Kidney epithelial cell (primary cell): ENCODE data around the gene CDYL. TPM values are rescaled to one million over a fixed set of nuclear protein-coding genes. Genes with fewer than 3 reads are reported as not detected.
A peak's percentile ranks its signal among the peaks of the same experiment; 100 is the strongest.

ENCODE experiments used
- DNase-seq: peaks from one replicate; pipeline ENCODE4 v3.0.0-alpha.2; 2010; ENCODE audit warnings: low read depth
- H3K27me3 ChIP-seq: 2 replicates; pipeline ENCODE4 v1.6.0; 2011; ENCODE audit warnings: low read length; ENCODE audit not compliant: control insufficient read depth, insufficient read depth
- H3K36me3 ChIP-seq: 2 replicates; pipeline ENCODE4 v1.5.1; 2011; ENCODE audit warnings: low read length; ENCODE audit not compliant: control insufficient read depth, insufficient read depth
- H3K4me3 ChIP-seq: 2 replicates; pipeline ENCODE4 v1.5.1; 2011; ENCODE audit warnings: low read depth, mild to moderate bottlenecking, control low read depth, low read length
- total RNA-seq: library from RNA; depleted of rRNA; stranded (reverse); fragments of >200 nt; gene quantifications from 2 replicates; pipeline ENCODE4 v1.2.3, GENCODE V29; 2015
- TF ChIP-seq, protein P1 (sequence below): IDR thresholded peaks from 2 replicates; pipeline ENCODE4 v1.5.1; 2011; ENCODE audit warnings: mild to moderate bottlenecking, moderate library complexity, low read length, control low read depth, inconsistent platforms; ENCODE audit not compliant: insufficient read depth, poor library complexity, severe bottlenecking

The CDYL gene
- total RNA-seq, 1 donor from 2014 or later = 46.7 TPM

- H3K36me3 ChIP-seq = no peaks in the 10 kb centered on the region
- H3K27me3 ChIP-seq = no peaks in the 10 kb centered on the region
- H3K4me3 ChIP-seq = no peak overlapping the region
- TF ChIP-seq, protein P1, sequence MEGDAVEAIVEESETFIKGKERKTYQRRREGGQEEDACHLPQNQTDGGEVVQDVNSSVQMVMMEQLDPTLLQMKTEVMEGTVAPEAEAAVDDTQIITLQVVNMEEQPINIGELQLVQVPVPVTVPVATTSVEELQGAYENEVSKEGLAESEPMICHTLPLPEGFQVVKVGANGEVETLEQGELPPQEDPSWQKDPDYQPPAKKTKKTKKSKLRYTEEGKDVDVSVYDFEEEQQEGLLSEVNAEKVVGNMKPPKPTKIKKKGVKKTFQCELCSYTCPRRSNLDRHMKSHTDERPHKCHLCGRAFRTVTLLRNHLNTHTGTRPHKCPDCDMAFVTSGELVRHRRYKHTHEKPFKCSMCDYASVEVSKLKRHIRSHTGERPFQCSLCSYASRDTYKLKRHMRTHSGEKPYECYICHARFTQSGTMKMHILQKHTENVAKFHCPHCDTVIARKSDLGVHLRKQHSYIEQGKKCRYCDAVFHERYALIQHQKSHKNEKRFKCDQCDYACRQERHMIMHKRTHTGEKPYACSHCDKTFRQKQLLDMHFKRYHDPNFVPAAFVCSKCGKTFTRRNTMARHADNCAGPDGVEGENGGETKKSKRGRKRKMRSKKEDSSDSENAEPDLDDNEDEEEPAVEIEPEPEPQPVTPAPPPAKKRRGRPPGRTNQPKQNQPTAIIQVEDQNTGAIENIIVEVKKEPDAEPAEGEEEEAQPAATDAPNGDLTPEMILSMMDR = no peak
- no peak for DNase-seq
Measured at GRCh38 chr6:4935975-4936680, 159.9 kb downstream of the CDYL start.

DNA sequence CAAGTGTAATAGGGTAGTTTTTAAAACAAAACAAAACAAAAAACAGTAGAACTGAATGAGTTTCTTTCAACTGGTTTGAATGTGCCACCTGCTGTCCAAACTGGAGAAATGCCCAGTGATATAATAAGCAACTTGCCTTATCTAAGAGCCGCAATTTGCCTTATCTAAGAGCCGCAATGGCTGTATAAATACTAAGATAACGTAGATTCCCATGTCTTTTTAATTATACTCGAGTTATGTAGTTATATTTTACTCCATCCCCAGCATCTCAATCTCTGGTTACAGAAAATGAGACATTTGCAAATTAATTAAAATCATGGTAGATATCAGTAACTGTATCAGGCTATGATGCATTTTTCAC is 160.5 kb downstream of the CDYL start:
- TF ChIP-seq, protein P1 = peak; percentile 56
- H3K27me3 ChIP-seq = no peaks in the 10 kb centered on the region
- DNase-seq = no peak
- no peak overlapping the region for H3K4me3 ChIP-seq
- no peaks in the 10 kb centered on the region for H3K36me3 ChIP-seq

DNA sequence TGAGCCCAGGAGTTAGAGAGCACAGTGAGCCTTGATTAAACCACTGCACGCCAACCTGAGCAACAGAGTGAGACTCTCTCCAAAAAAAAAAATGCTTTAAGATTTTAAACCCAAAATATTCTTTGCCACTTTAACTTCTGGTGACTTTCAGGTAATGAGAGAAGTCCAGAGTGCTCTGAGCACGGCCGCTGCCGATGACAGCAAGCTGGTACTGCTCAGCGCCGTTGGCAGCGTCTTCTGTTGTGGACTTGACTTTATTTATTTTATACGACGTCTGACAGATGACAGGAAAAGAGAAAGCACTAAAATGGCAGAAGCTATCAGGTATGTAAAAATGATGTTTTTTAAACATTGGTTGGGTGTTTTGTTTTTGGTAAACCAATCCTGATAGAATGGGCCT is 161.2 kb downstream of the CDYL start:
- no peaks in the 10 kb centered on the region for H3K27me3 ChIP-seq
- no peak for DNase-seq
- H3K4me3 ChIP-seq = no peak overlapping the region
- no peaks in the 10 kb centered on the region for H3K36me3 ChIP-seq
- TF ChIP-seq, protein P1 = no peak

DNA sequence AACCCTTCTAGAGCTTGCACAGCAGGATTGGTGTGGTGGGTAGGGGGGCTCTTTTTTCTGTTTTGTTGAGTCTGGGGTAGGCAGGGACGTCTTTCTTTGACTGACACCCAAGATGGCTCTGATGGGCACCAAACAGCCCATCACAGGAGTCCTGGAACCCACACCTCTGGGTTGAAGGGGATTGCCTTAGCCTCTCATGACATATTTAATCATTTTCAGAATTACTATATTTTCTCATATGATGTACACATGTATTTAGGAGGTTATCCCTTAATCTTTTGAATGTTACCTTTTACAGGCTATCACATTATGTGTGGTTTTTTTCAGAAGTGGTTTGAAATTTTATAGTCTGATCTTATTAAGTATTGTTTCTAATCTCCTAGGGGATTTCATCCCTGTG is 163.0 kb downstream of the CDYL start:
- Histone ChIP-seq H3K36me3 (no peaks in the 10 kb centered on the region), H3K4me3 (no peak overlapping the region), H3K27me3 (no peaks in the 10 kb centered on the region)
- no peak for DNase-seq
- TF ChIP-seq, protein P1 = no peak

GRCh38 chr6:4940416-4940815 is 164.2 kb downstream of the CDYL start:
- no peaks in the 10 kb centered on the region for H3K27me3 ChIP-seq
- DNase-seq = peak; percentile 21
- TF ChIP-seq, protein P1 = no peak
- no peaks in the 10 kb centered on the region for H3K36me3 ChIP-seq
- H3K4me3 ChIP-seq = no peak overlapping the region
